Measurements from ENCODE around the gene ATP13A5.
A peak's percentile ranks its signal among the peaks of the same experiment; 100 is the strongest.

ATP13A5 gene

DNA sequence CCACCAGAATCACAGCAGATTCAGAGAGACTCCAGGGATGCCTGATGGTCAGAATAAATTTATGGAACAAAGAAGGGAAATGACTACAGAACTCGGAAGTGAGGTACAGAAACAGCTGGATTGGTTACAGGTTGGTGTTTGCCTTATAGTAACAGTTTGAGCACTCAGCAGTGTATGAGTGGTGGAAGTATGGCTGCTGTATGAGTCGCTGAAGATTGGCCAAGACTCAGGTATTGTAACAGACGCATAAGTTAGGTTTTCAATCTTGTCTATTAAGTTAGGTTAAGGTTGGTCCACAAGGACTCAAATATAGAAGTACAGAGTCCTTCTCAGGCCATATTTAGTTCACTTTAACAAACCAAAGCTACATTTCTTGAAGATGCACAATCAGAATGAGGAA lies 33.1 kb downstream of the ATP13A5 start:
- DNase-seq (ENCODE audit: low read depth): no peak

DNA sequence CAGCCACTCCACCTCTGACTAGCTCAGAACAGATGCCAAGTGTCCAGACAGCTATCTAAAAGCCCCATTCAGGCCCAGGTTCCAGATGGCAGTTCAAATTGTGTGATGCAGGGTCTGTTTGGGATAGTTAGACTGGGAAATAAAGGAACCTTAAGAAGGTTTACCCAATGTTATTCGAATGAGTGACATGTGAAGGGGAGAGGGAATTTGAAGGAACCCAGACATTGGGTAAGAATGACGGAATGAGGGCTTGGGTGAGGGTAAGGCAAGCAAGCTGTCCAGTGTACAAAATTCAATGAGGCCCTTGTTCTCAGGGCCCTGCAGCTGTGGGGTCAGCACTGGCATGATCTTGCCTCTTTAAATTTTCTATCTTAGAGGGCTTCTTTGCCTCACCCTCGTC lies 34.1 kb downstream of the ATP13A5 start:
- DNase-seq (ENCODE audit: low read depth): no peak

DNA sequence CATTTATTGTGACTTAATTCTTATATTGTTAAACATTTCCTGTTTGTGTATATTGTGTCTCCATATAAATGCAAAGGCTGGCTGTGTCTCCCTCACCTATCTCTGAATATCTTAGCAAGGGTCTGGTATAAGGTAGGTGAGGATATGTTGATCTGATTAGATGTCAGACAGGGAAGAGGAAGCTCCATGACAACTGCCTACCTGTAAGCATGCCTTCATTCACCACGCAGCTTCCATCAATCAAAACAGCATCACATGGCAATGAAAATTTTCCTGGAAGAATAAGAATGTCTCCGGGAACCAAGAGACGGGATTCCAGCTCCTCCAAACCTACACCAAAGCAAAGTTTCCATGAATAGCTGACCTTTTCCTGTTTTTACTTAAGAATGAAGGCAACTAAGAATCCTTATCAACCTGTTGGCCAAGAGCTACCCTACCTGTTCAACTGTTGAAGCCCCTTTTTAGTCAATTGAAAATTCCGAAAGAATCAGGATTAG lies 34.8 kb downstream of the ATP13A5 start:
- DNase-seq (ENCODE audit: low read depth): no peak

DNA sequence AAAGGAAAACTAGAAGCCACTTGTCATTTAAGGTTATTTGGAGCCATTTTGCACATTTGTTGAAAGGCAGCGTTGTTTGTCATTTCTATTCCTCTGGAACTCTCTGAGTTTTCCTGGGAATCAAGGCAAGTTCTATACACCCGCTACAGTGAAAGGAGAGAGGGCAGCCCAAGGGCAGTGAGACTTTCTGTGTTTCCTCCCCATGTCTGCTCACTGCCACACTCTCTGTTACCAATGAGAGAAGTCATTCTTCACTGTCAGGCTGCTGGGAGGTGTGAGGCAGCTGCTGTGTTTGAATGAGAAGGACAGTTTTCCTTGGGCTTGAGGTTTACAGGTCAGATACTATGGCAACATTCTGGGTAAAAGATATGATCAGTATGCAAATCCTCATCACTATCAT lies 36.0 kb downstream of the ATP13A5 start:
- DNase-seq (ENCODE audit: low read depth): no peak

DNA sequence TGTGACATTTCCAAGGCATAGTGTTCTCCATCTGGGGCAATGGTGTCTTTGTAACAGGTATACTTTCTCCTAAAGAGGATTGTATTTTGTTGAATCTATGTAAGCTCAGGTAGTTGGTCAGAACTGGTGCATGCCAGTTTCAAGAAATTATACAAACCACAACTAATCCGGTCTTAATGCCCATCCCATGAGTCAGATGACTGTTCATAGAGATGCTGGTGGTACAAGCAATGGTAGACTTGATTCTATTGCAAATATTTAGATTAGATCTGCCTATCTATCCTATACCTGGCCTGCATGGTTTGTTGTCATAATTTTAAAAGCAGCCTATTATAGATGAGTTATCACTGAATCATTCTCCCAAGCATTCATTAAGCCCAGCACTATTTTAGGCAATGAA lies 43.5 kb downstream of the ATP13A5 start:
- no peak for DNase-seq (ENCODE audit: low read depth)

DNA sequence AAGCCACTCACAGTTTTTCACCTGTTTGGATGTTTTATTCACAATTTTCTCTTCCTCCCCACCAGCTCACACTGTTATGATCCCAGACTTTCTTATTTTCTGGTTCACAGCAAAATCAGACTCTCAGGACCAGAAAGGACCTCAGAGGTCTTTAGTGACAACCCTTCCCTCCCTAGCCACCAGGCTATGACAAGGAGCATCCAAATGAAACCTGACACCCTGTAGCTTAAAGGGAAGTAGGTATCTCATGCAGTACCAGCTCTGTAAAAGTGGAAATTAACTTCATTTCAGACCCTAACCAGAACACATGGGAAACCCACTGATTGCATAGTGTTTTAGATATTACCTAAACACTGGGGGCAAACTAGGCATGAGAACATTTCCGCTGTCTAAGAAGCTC lies 45.3 kb downstream of the ATP13A5 start:
- DNase-seq (ENCODE audit: low read depth): no peak

GRCh38 chr3:193330555-193331204 lies 47.9 kb downstream of the ATP13A5 start:
- DNase-seq (ENCODE audit: low read depth): peak; percentile 2

GRCh38 chr3:193317682-193318300 lies 60.8 kb downstream of the ATP13A5 start:
- DNase-seq (ENCODE audit: low read depth): no peak

DNA sequence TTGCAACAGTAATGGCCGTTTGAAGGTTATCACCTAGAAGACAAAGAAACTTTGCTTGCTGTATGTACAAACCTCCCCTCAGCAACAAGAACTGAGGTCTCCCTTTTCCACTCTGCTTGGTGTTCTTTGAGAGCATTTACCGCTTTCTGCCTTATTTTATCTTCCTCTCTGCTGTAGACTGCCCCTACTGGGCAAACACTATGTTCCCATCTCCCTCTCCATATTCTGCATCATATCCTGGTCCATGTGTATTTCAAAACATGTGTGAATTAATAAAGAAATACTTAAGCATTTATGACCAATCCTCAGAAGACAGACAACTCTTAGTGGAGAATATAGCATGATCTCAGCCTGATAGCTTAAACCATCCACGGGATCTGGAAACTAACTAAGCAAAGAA lies 64.4 kb downstream of the ATP13A5 start:
- no peak for DNase-seq (ENCODE audit: low read depth)

DNA sequence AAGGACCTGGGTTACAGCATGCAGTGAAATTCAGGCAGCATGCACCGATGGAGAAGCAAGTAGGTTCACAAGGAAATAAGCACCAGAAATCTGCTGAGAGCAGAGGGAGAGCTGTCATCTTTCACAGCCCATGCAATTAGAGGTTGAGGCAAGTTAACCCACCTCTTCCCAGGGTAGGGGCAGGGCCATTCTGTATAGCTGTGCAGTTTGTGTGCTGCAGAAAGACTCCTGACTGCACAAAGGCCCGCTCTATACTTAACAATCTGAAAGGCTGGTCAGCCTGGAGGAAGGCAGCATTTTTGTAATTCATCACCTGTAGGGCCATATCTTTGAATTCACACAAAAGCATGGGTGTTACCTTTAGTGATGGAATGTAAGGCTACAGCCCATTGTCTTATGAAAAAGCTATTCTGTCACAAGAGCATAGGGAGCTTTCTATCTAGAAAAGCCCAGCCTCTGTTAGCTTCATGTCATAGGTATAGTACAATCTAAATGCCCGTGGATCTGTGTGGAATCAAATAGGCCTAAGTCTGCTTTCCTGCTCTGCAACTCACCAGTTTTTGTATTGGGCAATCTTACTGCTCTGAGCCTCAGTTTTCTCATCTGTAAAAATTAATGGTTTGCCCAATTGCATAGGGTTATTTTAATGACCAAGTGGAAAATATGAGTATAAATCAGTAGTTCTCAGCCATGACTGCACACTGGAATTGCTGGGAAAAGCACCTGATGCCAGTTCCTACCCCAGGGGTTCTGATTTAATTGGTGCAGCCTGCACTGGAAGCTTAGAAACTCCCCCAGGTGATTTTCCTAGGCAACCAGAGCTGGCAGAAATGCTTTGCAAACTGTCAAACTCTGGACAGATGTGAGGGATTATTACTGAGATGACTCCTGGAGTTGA lies 65.2 kb downstream of the ATP13A5 start:
- no peak for DNase-seq (ENCODE audit: low read depth)

GRCh38 chr3:193310914-193311723 lies 67.4 kb downstream of the ATP13A5 start:
- DNase-seq (ENCODE audit: low read depth): no peak

DNA sequence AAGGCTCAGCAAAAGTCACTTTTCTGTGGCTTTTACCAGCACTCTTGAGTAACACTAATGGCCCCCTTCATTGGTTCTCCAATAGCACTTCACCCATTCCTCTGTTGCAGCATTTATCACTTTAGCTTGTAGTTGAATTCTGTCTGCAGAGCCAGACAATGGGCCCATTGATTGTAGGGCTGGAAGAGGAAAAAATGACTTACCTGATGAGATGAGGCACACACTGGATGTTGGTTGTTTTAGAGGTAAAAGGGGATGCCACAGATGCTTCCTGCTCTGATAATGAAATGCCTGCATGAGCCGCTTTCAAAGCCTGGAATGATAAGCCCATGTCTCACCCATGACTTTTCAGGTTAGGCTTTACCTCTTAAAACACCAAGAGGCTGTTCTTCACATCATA lies 73.2 kb downstream of the ATP13A5 start:
- DNase-seq (ENCODE audit: low read depth): no peak

- no peak for DNase-seq (ENCODE audit: low read depth)
Measured at GRCh38 chr3:193301433-193301832, 77.1 kb downstream of the ATP13A5 start.

GRCh38 chr3:193297421-193297820 lies 81.1 kb downstream of the ATP13A5 start:
- DNase-seq (ENCODE audit: low read depth): no peak

GRCh38 chr3:193295985-193296384 lies 82.6 kb downstream of the ATP13A5 start:
- no peak for DNase-seq (ENCODE audit: low read depth)

GRCh38 chr3:193292386-193292785 lies 86.2 kb downstream of the ATP13A5 start:
- DNase-seq (ENCODE audit: low read depth): no peak

GRCh38 chr3:193271101-193271840 lies 107.3 kb downstream of the ATP13A5 start:
- DNase-seq (ENCODE audit: low read depth): no peak

DNA sequence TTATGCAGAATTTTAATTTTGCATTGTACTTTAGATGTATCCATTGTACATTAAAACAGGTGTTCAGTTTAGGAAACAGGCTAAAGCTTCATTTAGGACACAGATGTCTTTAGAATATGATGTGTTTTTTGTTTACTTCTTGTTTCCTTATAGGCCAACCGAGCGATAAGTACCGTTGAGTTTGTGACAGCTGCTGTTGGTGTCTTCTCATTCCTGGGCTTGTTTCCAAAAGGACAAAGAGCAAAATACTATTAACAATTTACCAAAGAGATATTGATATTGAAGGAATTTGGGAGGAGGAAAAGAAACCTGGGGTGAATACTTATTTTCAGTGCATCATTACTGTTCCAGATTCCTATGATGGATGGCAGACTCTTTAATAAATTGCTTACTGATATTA lies 108.1 kb downstream of the ATP13A5 start:
- DNase-seq (ENCODE audit: low read depth): no peak

DNA sequence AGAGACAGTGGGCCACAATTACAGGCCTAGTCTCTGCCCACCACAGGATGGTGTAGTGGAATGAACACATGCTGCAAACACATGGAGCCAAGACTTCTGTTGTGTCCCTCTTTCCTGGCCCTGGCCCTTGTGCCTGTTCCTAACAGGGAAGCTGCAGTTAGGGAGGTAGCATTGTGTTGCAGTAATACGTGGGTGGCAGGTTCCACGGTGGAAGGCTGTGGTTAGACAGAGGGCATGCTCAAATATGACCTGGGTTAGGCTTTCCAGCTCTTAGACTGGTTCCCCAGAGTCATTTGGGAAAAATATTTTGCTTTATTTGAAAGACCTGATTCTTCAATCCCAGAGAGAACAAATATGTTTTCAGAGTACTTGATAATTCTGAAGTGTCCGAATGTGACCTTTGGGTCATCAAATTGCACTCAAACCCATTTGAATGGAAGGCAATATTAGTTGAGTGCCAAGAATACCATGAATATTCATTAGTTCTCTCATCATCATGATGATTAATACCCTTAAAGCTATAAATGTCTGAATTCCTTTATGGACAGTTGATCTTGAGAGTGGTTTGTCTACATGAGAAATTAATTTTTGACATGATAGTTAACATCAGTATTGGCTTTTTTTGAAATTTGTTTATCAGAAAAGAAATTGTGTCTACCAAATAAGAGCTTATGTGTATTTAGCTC lies 109.1 kb downstream of the ATP13A5 start:
- DNase-seq (ENCODE audit: low read depth): no peak

DNA sequence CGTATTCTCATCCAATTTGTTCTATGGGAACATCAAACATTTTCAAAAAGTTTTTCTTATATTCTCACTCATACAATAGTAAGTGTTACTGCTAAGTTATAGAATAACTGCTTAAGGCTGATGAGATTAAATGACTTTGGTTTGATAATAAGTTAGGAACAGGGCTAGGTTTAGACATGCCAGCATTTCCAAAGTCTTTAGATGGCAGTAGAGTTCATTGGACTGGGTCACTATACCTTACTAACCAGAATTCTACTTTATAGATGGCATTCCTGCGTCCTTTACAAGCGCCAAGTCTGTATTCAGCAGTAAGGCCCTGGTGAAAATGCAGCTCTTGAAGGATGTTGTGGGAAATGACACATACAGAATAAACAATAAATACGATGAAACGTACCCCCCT lies 115.8 kb downstream of the ATP13A5 start:
- DNase-seq (ENCODE audit: low read depth): no peak

- no peak for DNase-seq (ENCODE audit: low read depth)
Measured at GRCh38 chr3:193261970-193262369, 116.6 kb downstream of the ATP13A5 start.

Measured in CMK (cell line).